HEK293 (cell line): ENCODE data around the gene IL1RAP.

Experiments used
- CTCF ChIP-seq: fragments of 450-650 bp; formaldehyde crosslinking; IDR thresholded peaks from 2 replicates; pipeline ENCODE4 v1.5.1; 2016; ENCODE audit warnings: missing biosample characterization, missing genetic modification characterization
- ZBTB10 ChIP-seq: fragments of 450-650 bp; formaldehyde crosslinking; IDR thresholded peaks from 2 replicates; pipeline ENCODE4 v1.5.1; 2016; ENCODE audit warnings: missing biosample characterization, missing genetic modification characterization
- ZBTB6 ChIP-seq: fragments of 450-650 bp; formaldehyde crosslinking; IDR thresholded peaks from 2 replicates; pipeline ENCODE4 v1.5.1; 2017; ENCODE audit warnings: missing biosample characterization, missing genetic modification characterization
- ZNF114 ChIP-seq: fragments of 450-650 bp; formaldehyde crosslinking; IDR thresholded peaks from 2 replicates; pipeline ENCODE4 v1.5.0; 2017; ENCODE audit warnings: missing biosample characterization, missing genetic modification characterization
- ZNF362 ChIP-seq: fragments of 450-650 bp; formaldehyde crosslinking; IDR thresholded peaks from 2 replicates; pipeline ENCODE4 v1.5.1; 2016; ENCODE audit warnings: missing biosample characterization, missing genetic modification characterization
- ZNF549 ChIP-seq: fragments of 450-650 bp; IDR thresholded peaks from 2 replicates; pipeline ENCODE4 v1.5.1; 2018; ENCODE audit warnings: missing biosample characterization, missing genetic modification characterization, mild to moderate bottlenecking, inconsistent platforms, moderate library complexity

GRCh38 chr3:190620886-190621608, 107.2 kb downstream of the IL1RAP start:
- TF ChIP-seq ZBTB6 (tag by site-specific recombination) (no peak), ZNF362 (tag by site-specific recombination) (no peak), ZNF549 (tag by site-specific recombination) (no peak), ZBTB10 (tag by site-specific recombination) (no peak), ZNF114 (tag by site-specific recombination) (no peak), CTCF (tag by site-specific recombination) (no peak)
